T1000 (cell line): ENCODE measurements around the gene ADCY6.
A peak's percentile ranks its signal among the peaks of the same experiment; 100 is the strongest.

Experiments
- DNase-seq: peaks from one replicate; lab custom pipeline; 2025; ENCODE audit warnings: mixed read lengths; lab: John Stamatoyannopoulos, UW

ADCY6 gene

GRCh38 chr12:48815126-48816110, 26.5 kb upstream of the ADCY6 start:
- no peak for DNase-seq

GRCh38 chr12:48814262-48815125, 25.6 kb upstream of the ADCY6 start:
- DNase-seq, result peak; percentile 84

GRCh38 chr12:48813465-48814261, 24.8 kb upstream of the ADCY6 start:
- DNase-seq, result no peak

- DNase-seq, result no peak
Measured at GRCh38 chr12:48812389-48812788, 23.5 kb upstream of the ADCY6 start.

GRCh38 chr12:48811437-48812090, 22.7 kb upstream of the ADCY6 start:
- DNase-seq, result no peak

GRCh38 chr12:48810903-48811431, 22.1 kb upstream of the ADCY6 start:
- DNase-seq, result no peak

- no peak for DNase-seq
Measured at GRCh38 chr12:48807981-48808380, 19.1 kb upstream of the ADCY6 start.

- DNase-seq, result no peak
Measured at GRCh38 chr12:48803675-48804074, 14.8 kb upstream of the ADCY6 start.

GRCh38 chr12:48800971-48801370, 12.1 kb upstream of the ADCY6 start:
- no peak for DNase-seq

GRCh38 chr12:48800457-48800856, 11.6 kb upstream of the ADCY6 start:
- no peak for DNase-seq

GRCh38 chr12:48796976-48797375, 8.1 kb upstream of the ADCY6 start:
- DNase-seq, result no peak

GRCh38 chr12:48795550-48796455, 6.9 kb upstream of the ADCY6 start:
- peak; percentile 73 for DNase-seq

GRCh38 chr12:48794870-48795269, 6.0 kb upstream of the ADCY6 start:
- DNase-seq, result no peak

GRCh38 chr12:48793696-48794095, 4.8 kb upstream of the ADCY6 start:
- no peak for DNase-seq

- no peak for DNase-seq
Measured at GRCh38 chr12:48789858-48790326, 1.0 kb upstream of the ADCY6 start.

GRCh38 chr12:48788524-48788853, 400 bp downstream of the ADCY6 start:
- no peak for DNase-seq

GRCh38 chr12:48787791-48788523, 932 bp downstream of the ADCY6 start:
- no peak for DNase-seq

- no peak for DNase-seq
Measured at GRCh38 chr12:48786591-48787544, 2.0 kb downstream of the ADCY6 start.
